Measurements from ENCODE around the gene FARS2.

- no peak for TF ChIP-seq POLR2AphosphoS5 (IDR thresholded peaks at IDR 0.05)
- TF ChIP-seq CTCF (IDR thresholded peaks at IDR 0.05): no peak
- TF ChIP-seq POLR2A (IDR thresholded peaks at IDR 0.05): no peak
Observed at GRCh38 chr6:5365436-5366195, 104.3 kb downstream of the FARS2 start.

Data from transverse colon (tissue), 4 donors.